RKO (cell line): ENCODE measurements around the gene HOXB5.

Experiments
- DNase-seq: peaks from one replicate; pipeline ENCODE4 v3.0.0-alpha.2; 2016; ENCODE audit warnings: low spot score

The HOXB5 gene

DNA sequence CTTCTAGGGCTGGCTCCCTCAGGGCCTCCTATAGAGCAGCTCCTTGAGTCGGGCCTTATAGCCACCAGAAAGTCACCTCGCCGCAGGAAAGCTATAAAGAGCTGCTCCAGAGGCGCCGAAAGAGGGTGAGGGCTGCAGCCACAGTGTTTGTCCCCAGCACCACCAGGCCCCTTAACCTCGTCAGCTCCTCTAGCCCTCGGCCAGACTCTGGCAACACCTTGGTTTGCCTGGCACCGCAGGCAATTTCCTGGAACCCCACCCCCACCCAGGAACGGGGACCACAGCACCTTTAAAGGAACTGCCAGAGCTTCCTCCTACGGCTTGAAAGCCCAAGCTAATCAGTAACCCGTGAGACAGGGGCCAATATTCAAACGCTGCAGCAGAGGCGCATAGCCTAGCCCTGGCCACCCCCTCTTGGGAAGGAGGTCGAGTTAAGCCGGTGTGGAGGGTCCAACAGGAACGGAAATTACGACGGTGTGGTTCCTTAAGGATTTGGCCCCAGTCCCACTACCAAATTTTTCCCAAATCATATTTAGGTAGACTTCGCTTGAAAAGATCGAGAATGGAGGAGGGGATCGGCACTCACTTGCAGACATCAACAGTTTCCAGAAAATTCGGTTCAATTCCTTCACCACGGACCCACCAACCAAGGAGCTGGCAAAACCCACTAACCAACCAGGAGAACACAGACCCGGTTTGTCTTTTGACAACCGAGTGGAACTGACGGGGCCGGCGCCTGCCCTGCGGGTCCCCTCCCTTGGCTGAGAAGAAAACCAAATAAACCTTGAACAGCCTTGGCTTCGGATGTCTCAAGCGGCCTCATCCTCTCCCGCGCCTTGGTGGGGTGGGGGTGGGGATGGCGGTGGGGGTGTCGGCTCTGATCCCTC, 8.2 kb upstream of the HOXB5 start:
- DNase-seq: no peak

GRCh38 chr17:48601207-48601538, 7.6 kb upstream of the HOXB5 start:
- no peak for DNase-seq

DNA sequence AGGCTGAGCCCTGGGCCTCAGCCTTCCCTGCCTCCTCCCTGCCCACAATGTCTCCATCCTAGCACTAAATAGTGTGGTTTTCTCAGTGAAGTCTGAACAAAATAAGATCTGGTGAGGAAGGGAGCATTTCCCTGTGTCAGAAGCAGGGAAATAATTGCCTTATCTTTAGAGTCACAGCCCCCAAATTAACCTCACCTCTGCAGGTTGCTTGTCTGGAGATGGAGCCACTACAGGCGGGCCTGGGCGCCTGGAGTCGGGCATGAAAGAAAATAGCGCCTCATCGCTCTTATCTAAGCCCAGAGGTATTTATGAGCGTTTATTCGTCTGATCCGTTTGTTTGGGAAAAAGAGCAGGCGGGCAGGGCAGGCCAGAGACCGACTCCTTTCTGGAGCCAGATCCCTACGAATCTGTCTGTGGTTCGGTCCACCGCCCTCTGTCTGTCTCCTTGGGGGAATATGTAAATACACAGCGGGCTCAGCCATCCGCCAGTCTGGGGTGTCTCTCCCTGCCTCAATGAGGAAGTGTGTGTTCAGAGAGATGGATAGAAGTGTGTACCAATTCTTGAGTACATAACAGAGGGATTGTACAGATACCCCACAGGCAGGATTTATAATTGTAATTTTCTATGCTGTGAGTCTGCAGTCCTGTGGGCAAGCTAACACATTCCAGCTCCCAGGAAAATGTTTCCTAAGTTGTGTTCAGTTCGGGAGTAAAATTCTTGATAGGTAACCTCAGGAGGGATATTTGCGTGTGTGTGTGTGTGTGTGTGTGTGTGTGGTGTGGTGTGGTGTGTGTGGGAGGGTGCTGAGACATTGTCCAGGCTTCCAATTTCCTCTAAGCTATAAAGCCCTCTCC, 6.9 kb upstream of the HOXB5 start:
- no peak for DNase-seq

- DNase-seq: no peak
These were observed 5.8 kb upstream of the HOXB5 start for GRCh38 chr17:48599354-48599753.

- DNase-seq: no peak
These were observed 5.2 kb upstream of the HOXB5 start for GRCh38 chr17:48598736-48599135.

- peak; percentile 78 for DNase-seq
These were observed 4.4 kb upstream of the HOXB5 start for GRCh38 chr17:48597778-48598631.

DNA sequence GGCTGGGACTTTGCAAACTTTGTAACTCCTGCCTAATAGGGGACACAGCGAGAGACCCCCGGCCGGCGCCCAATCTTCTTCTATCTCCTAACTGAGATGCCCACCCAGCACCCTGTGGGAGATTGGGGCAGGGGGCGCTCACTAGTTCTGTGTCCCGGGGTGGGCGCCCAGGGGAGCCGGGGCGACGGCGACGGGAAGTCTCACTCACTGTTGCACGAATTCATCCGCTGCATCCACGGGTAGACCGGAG, 3.9 kb upstream of the HOXB5 start:
- DNase-seq: no peak

GRCh38 chr17:48596735-48597527, 3.4 kb upstream of the HOXB5 start:
- DNase-seq: peak; percentile 36

DNA sequence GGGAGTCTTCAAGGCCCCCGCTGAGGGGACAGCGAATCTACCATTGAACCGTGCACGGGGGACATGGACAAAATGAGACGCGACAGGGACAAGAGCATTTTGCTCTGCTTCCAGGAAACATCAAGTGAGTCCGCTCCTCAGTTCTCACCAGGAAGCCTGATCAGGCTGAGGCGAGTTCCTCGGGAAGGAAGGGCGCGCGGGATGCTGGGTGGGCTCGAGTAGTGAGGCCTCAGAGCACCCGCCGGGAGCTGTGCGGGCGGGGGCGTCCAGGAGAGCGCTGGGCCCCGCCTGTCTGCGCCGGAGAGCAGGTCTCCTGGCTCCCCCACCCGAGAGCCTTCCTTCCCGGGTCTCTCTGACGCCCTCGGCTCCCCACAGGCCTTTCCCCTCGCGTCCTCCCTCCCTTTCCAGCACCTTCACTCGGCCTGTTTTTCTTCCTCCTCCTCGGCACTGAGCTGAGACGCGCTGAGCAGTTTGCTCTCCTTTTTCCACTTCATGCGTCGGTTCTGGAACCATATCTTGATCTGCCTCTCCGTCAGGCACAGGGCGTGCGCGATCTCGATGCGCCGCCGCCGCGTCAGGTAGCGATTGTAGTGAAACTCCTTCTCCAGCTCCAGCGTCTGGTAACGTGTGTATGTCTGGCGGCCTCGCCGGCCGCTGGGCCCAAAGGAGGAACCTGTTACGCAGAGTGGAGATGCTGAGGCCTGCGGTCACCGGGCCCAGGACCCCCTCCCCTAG, 2.6 kb upstream of the HOXB5 start:
- no peak for DNase-seq

DNA sequence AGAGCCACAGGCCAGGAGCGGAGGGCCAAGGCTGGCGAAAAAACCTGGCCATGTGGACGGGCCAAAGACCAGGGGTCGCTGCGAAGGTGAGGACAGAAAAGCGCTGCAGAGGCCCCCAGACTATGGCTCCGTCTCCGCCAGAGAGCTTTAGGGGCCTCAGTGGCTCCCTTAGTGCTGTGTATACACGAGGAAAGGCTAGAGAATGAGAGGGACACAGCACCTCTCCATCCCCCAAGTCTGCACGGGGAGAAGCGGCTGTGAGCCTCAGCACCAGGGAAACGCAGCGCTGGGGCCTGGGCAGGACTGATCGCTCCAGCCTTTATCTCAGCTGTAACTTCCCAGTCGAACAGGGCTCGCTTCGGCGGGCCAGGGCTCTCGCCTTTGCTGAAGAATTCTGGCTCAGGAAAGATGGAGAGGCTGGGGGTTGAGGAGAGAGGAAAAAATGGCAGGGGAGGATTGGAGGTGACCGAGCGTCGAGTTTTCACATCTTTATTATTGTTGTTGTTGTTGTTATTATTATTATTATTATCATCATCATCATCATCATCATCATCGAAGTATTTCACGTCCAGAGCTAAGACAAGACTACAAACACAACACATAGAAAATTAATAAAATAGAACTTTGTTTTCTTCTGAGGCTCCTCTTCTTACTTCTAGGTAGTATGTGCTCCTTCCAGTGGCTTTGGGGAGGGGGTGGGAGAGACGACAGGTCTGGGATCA, 1.9 kb upstream of the HOXB5 start:
- no peak for DNase-seq

DNA sequence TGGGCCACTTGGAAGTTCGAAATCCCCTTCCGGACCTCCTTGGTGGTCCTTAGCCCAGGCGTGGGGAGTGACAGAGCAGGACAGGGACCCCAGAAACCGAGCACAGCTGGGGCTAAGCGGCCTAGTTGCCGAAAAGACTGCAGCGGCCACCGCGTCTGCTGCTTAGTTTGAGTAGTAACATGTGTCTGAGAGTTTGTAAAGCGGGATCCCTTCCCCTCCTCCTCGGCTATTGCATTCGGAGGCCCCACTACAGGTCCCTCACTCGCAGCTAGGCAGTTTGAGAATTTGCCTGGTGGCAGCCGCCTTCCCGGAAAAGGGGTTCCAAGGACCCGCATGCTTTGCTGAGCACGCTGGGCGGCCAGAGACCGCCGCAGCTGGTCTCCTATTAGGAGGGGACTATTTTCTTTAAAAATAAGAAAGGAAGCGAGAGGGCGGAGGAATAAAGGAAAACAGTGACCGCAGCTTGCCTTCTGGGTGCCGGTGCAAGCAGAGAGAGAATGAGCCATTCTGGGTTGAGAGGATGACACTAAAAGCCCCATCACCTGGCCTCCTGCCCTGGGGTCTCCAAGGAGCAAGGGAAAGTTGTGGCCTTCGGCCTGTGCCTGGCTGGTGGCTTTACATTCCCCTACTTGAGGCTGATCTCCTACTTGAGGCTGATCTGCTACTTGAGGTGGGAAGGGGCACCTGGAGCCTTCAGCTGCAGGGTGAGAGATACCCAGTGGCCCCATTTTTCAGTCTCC, 1.1 kb upstream of the HOXB5 start:
- DNase-seq: no peak

DNA sequence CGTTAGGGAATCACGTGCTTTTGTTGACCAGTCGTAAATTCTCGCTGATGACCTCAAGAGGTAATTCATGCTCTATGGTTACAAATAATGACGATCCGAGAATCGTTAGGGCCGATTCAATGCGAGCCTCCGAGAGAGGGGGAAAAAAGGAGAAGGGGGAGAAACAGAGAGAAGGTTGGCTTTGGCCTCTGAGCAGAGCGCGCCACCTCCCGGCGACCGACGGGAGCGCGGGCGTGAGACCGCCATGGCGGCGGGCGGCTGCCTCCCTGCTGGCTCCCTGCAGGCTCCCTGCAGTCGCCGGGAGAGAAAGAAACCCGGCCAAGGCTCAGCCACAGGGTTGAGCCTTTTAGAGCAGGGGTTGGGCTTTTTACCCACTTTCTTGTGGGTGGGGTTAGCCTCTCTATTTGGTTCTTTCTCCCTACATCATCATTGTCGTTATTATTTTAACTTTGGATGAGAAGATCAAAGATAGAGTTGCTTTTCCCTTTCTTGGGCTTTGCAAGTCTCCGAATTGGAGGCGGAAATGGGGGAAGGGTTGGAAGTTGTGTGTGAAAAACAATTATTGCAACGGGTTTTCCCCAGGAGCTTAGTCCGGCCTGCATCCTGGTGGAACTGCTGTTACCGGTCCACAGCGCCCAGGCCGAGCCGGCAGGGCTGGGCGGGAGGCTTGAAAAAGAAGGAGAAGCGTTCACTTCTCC, 410 bp upstream of the HOXB5 start:
- peak; percentile 52 for DNase-seq

- DNase-seq: no peak
These were observed 1.0 kb downstream of the HOXB5 start for GRCh38 chr17:48592577-48592976.

DNA sequence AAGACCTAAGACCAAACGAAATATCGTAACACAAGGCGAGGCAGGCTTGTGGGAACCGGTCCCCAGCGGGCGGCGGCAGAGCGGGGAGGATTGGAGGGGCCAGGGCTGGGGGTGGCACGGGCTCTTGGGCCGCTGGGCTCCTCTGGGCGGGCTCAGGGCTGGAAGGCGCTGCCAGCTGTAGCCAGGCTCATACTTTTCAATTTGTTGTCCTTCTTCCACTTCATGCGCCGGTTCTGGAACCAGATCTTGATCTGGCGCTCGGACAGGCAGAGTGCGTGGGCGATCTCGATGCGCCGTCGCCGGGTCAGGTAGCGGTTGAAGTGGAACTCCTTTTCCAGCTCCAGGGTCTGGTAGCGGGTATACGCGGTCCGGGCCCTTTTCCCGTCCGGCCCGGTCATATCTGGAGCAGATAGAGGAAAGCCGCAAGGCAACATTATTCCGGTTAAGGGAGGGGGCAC, 1.5 kb downstream of the HOXB5 start:
- DNase-seq: no peak

DNA sequence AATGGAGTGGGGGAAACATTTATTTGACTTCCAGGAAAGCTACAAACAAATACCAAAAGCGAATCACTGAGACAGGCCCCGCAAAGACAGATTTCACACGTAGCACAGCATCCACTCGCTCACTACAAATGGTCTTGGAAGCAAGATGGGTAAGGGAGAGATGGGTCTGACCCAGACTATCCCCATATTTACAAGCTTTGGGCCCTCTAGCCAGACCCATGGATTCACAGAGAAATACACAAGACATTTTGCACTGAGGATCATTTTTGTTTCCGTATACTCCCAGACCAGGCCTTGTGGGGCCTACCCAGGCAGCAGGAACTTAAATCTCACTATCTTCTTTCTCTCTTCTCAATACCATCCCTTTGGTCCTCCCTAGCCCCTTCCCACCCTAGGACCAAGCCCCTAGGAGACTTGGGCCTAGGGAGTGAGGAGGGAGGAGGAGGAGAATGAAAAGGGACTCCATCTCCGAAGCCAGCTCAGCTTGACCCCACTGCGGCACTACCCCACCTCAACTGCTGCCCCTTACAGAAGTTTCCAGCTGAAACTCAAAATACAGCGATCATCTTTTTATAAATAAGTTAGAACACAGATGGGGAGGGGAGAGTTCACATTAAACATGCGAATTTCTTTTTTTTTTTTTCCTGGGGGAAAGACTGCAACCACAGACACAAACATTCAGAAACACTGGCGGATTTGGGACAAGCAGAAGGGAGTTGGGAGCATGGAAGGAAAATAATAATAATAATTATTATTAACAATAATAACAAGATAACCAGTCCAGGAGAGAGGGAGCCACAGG, 2.1 kb downstream of the HOXB5 start:
- no peak for DNase-seq

- no peak for DNase-seq
These were observed 2.9 kb downstream of the HOXB5 start for GRCh38 chr17:48590607-48591161.

DNA sequence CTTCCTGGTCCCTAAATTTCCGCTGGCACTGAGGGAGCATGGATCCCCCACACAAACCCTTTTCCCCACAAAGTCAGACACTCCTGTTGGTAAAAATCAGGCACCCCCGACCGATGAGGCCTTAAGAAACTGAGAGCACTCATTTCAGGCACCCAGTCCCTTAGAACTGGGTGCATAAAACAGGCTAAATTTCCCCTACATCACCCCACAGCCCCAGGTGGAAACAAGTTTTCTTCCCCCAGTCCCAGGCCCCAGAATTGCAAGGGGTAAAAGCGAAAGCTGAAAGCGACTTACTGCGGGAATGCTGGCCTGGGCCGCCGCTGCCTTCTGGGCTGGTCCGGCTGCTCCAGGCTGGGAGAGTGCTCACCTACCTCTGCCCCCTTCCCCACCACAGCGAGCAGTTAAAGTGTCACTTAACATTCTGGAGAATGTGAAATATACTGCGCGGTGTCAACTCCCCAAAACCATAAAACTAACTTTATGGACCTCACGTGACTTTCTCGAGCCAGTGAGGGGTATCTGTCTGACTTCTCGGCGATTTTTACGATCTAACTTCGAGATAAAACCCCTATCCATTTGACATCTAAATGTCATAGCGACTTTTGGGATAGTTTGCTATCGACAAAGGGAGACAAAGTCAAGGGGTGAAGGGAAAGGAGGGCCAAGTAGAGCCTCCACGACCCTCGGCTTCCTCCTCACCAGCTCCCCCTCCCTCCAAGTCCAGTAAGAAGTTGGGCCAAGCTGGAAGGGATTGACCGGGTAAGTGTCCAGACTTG, 3.6 kb downstream of the HOXB5 start, which contains the start of gene HOXB3:
Gene HOXB3 (minus strand): TSS at position 411 of the 776 bp plus-strand sequence. CDS start 37,767 bp downstream, outside the sequence.
- DNase-seq: no peak
